ENCODE results near the gene GMPR2. TPM values are rescaled to one million over a fixed set of nuclear protein-coding genes. Genes with fewer than 3 reads are reported as not detected.

GMPR2 gene
- total and polyA plus RNA-seq, 2 experiments from 2014 or later = 60.6 to 70.6 TPM

DNA sequence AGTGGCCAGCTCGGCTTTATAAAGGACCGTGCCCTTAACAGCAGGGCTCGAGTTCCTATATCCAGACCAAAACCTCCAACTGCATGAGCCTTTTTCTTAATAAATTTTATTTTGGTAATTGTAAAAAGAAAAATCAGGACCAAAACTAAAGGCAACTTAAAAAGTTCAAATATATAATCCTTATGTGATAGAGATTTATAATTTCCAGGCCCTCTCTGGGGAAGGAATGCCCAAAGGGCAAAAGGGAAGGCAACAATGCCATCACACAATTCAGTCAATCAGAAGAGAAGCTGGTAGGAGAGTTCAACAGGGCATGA is 43.7 kb upstream of the GMPR2 start:
- peak overlapping the region; percentile 96 for H3K4me3 Mint-ChIP-seq
- H3K9me2 ChIP-seq (ENCODE audit: insufficient read depth) = no peaks in the 10 kb centered on the region
- no peaks in the 10 kb centered on the region; the same call in 1 of the 2 replicates for H3K36me3 ChIP-seq (ENCODE audit: insufficient read depth)
- peaks cover 13% of the 10 kb centered on the region; the same call in 1 of the 2 replicates for H3K79me2 ChIP-seq (replicated peaks; ENCODE audit: insufficient read depth)
- H3K4me1 Mint-ChIP-seq = peaks cover 18% of the 10 kb centered on the region
- peaks cover 1% of the 10 kb centered on the region for H3F3A ChIP-seq (replicated peaks; ENCODE audit: low read depth)
- no peaks in the 10 kb centered on the region for H3K27me3 ChIP-seq (ENCODE audit: insufficient read depth)
- H4K20me1 ChIP-seq (replicated peaks; ENCODE audit: insufficient read depth) = peaks cover 6% of the 10 kb centered on the region
- no peaks in the 10 kb centered on the region; the same call in 2 of the 3 replicates for H3K9me3 Mint-ChIP-seq
- H3K27me3 Mint-ChIP-seq (ENCODE audit: insufficient read depth, low read depth, poor library complexity) = peaks cover 16% of the 10 kb centered on the region
- H3K4me3 ChIP-seq = peak overlapping the region; percentile 94
- H3K36me3 Mint-ChIP-seq (ENCODE audit: low read depth) = peaks cover 67% of the 10 kb centered on the region
- H3K4me2 ChIP-seq = peak overlapping the region; percentile 74
- H2AFZ ChIP-seq = no peak overlapping the region
- 0 out of 2 replicates have a peak overlapping the region, but pooled peaks have one; percentile 55 for H3K27ac ChIP-seq (ENCODE audit: low read depth)
- DNase-seq (ENCODE audit: low spot score) (no peak), ATAC-seq (no peak)
- no peak for TF ChIP-seq JUNB (IDR thresholded peaks at IDR 0.05; ENCODE audit: unreplicated experiment)
- no peak for TF ChIP-seq ZNF114 (CRISPR knock-in tag; IDR thresholded peaks at IDR 0.05)
- no peak for TF ChIP-seq POLR2AphosphoS5 (IDR thresholded peaks at IDR 0.05; ENCODE audit: low read depth)
- no peak for TF ChIP-seq EZH2 (IDR thresholded peaks at IDR 0.05; ENCODE audit: low read depth, unreplicated experiment)
- TF ChIP-seq CREB1 (CRISPR knock-in tag; IDR thresholded peaks at IDR 0.05; ENCODE audit: low read depth) = no peak
- TF ChIP-seq EZH2phosphoT487 (IDR thresholded peaks at IDR 0.05; ENCODE audit: unreplicated experiment) = no peak
- TF ChIP-seq, protein P1, sequence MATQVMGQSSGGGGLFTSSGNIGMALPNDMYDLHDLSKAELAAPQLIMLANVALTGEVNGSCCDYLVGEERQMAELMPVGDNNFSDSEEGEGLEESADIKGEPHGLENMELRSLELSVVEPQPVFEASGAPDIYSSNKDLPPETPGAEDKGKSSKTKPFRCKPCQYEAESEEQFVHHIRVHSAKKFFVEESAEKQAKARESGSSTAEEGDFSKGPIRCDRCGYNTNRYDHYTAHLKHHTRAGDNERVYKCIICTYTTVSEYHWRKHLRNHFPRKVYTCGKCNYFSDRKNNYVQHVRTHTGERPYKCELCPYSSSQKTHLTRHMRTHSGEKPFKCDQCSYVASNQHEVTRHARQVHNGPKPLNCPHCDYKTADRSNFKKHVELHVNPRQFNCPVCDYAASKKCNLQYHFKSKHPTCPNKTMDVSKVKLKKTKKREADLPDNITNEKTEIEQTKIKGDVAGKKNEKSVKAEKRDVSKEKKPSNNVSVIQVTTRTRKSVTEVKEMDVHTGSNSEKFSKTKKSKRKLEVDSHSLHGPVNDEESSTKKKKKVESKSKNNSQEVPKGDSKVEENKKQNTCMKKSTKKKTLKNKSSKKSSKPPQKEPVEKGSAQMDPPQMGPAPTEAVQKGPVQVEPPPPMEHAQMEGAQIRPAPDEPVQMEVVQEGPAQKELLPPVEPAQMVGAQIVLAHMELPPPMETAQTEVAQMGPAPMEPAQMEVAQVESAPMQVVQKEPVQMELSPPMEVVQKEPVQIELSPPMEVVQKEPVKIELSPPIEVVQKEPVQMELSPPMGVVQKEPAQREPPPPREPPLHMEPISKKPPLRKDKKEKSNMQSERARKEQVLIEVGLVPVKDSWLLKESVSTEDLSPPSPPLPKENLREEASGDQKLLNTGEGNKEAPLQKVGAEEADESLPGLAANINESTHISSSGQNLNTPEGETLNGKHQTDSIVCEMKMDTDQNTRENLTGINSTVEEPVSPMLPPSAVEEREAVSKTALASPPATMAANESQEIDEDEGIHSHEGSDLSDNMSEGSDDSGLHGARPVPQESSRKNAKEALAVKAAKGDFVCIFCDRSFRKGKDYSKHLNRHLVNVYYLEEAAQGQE (IDR thresholded peaks at IDR 0.05; ENCODE audit: unreplicated experiment) = no peak
- TF ChIP-seq, protein P2, sequence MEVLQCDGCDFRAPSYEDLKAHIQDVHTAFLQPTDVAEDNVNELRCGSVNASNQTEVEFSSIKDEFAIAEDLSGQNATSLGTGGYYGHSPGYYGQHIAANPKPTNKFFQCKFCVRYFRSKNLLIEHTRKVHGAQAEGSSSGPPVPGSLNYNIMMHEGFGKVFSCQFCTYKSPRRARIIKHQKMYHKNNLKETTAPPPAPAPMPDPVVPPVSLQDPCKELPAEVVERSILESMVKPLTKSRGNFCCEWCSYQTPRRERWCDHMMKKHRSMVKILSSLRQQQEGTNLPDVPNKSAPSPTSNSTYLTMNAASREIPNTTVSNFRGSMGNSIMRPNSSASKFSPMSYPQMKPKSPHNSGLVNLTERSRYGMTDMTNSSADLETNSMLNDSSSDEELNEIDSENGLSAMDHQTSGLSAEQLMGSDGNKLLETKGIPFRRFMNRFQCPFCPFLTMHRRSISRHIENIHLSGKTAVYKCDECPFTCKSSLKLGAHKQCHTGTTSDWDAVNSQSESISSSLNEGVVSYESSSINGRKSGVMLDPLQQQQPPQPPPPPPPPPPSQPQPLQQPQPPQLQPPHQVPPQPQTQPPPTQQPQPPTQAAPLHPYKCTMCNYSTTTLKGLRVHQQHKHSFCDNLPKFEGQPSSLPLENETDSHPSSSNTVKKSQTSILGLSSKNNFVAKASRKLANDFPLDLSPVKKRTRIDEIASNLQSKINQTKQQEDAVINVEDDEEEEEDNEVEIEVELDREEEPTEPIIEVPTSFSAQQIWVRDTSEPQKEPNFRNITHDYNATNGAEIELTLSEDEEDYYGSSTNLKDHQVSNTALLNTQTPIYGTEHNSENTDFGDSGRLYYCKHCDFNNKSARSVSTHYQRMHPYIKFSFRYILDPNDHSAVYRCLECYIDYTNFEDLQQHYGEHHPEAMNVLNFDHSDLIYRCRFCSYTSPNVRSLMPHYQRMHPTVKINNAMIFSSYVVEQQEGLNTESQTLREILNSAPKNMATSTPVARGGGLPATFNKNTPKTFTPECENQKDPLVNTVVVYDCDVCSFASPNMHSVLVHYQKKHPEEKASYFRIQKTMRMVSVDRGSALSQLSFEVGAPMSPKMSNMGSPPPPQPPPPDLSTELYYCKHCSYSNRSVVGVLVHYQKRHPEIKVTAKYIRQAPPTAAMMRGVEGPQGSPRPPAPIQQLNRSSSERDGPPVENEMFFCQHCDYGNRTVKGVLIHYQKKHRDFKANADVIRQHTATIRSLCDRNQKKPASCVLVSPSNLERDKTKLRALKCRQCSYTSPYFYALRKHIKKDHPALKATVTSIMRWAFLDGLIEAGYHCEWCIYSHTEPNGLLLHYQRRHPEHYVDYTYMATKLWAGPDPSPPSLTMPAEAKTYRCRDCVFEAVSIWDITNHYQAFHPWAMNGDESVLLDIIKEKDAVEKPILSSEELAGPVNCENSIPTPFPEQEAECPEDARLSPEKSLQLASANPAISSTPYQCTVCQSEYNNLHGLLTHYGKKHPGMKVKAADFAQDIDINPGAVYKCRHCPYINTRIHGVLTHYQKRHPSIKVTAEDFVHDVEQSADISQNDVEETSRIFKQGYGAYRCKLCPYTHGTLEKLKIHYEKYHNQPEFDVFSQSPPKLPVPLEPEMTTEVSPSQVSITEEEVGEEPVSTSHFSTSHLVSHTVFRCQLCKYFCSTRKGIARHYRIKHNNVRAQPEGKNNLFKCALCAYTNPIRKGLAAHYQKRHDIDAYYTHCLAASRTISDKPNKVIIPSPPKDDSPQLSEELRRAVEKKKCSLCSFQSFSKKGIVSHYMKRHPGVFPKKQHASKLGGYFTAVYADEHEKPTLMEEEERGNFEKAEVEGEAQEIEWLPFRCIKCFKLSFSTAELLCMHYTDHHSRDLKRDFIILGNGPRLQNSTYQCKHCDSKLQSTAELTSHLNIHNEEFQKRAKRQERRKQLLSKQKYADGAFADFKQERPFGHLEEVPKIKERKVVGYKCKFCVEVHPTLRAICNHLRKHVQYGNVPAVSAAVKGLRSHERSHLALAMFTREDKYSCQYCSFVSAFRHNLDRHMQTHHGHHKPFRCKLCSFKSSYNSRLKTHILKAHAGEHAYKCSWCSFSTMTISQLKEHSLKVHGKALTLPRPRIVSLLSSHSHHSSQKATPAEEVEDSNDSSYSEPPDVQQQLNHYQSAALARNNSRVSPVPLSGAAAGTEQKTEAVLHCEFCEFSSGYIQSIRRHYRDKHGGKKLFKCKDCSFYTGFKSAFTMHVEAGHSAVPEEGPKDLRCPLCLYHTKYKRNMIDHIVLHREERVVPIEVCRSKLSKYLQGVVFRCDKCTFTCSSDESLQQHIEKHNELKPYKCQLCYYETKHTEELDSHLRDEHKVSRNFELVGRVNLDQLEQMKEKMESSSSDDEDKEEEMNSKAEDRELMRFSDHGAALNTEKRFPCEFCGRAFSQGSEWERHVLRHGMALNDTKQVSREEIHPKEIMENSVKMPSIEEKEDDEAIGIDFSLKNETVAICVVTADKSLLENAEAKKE (CRISPR knock-in tag; IDR thresholded peaks at IDR 0.05) = no peak
- no peak for TF ChIP-seq NANOG (IDR thresholded peaks at IDR 0.05; ENCODE audit: borderline replicate concordance)
- TF ChIP-seq ZNF331 (CRISPR knock-in tag; IDR thresholded peaks at IDR 0.05; ENCODE audit: low read depth) = no peak
- TF ChIP-seq, protein P3, sequence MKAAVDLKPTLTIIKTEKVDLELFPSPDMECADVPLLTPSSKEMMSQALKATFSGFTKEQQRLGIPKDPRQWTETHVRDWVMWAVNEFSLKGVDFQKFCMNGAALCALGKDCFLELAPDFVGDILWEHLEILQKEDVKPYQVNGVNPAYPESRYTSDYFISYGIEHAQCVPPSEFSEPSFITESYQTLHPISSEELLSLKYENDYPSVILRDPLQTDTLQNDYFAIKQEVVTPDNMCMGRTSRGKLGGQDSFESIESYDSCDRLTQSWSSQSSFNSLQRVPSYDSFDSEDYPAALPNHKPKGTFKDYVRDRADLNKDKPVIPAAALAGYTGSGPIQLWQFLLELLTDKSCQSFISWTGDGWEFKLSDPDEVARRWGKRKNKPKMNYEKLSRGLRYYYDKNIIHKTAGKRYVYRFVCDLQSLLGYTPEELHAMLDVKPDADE (IDR thresholded peaks at IDR 0.05) = no peak
- TF ChIP-seq STAT1 (IDR thresholded peaks at IDR 0.05; ENCODE audit: unreplicated experiment) = no peak
- TF ChIP-seq, protein P4, sequence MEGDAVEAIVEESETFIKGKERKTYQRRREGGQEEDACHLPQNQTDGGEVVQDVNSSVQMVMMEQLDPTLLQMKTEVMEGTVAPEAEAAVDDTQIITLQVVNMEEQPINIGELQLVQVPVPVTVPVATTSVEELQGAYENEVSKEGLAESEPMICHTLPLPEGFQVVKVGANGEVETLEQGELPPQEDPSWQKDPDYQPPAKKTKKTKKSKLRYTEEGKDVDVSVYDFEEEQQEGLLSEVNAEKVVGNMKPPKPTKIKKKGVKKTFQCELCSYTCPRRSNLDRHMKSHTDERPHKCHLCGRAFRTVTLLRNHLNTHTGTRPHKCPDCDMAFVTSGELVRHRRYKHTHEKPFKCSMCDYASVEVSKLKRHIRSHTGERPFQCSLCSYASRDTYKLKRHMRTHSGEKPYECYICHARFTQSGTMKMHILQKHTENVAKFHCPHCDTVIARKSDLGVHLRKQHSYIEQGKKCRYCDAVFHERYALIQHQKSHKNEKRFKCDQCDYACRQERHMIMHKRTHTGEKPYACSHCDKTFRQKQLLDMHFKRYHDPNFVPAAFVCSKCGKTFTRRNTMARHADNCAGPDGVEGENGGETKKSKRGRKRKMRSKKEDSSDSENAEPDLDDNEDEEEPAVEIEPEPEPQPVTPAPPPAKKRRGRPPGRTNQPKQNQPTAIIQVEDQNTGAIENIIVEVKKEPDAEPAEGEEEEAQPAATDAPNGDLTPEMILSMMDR (conservative IDR thresholded peaks at IDR 0.05; ENCODE audit: low read depth in 2 of 2) = no peak
- peaks cover 10% of the 10 kb centered on the region for H3K4me1 ChIP-seq (ENCODE audit: insufficient read depth)
- H3K27ac Mint-ChIP-seq = no peak overlapping the region; the same call in 1 of the 2 replicates
